GM23338 (cell line): ENCODE measurements around the gene NEURL1.

Source experiments
- EZH2 ChIP-seq: fragments of 200-600 bp; sonication (generic); IDR thresholded peaks from one replicate; pipeline ENCODE4 v1.8.0; 2017; ENCODE audit warnings: antibody characterized with exemption, mild to moderate bottlenecking, low read depth; ENCODE audit not compliant: unreplicated experiment
- EZH2phosphoT487 ChIP-seq: fragments of 200-600 bp; sonication (generic); IDR thresholded peaks from one replicate; pipeline ENCODE4 v1.8.1; 2018; ENCODE audit warnings: antibody characterized with exemption; ENCODE audit not compliant: unreplicated experiment
- JUNB ChIP-seq: IDR thresholded peaks from one replicate; pipeline ENCODE4 v1.6.1; 2016; ENCODE audit warnings: antibody characterized with exemption; ENCODE audit not compliant: unreplicated experiment
- POLR2AphosphoS5 ChIP-seq: IDR thresholded peaks from 2 replicates; pipeline ENCODE4 v1.6.1; 2016; ENCODE audit warnings: antibody characterized with exemption, low read depth
- TF ChIP-seq, protein P1 (sequence below): IDR thresholded peaks from one replicate; pipeline ENCODE4 v1.6.1; 2018; ENCODE audit warnings: antibody characterized with exemption; ENCODE audit not compliant: unreplicated experiment

GRCh38 chr10:103544657-103545310 is 51.3 kb downstream of the NEURL1 start:
- TF ChIP-seq EZH2: no peak
- no peak for TF ChIP-seq JUNB
- TF ChIP-seq, protein P1, sequence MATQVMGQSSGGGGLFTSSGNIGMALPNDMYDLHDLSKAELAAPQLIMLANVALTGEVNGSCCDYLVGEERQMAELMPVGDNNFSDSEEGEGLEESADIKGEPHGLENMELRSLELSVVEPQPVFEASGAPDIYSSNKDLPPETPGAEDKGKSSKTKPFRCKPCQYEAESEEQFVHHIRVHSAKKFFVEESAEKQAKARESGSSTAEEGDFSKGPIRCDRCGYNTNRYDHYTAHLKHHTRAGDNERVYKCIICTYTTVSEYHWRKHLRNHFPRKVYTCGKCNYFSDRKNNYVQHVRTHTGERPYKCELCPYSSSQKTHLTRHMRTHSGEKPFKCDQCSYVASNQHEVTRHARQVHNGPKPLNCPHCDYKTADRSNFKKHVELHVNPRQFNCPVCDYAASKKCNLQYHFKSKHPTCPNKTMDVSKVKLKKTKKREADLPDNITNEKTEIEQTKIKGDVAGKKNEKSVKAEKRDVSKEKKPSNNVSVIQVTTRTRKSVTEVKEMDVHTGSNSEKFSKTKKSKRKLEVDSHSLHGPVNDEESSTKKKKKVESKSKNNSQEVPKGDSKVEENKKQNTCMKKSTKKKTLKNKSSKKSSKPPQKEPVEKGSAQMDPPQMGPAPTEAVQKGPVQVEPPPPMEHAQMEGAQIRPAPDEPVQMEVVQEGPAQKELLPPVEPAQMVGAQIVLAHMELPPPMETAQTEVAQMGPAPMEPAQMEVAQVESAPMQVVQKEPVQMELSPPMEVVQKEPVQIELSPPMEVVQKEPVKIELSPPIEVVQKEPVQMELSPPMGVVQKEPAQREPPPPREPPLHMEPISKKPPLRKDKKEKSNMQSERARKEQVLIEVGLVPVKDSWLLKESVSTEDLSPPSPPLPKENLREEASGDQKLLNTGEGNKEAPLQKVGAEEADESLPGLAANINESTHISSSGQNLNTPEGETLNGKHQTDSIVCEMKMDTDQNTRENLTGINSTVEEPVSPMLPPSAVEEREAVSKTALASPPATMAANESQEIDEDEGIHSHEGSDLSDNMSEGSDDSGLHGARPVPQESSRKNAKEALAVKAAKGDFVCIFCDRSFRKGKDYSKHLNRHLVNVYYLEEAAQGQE: no peak
- no peak for TF ChIP-seq POLR2AphosphoS5
- no peak for TF ChIP-seq EZH2phosphoT487
